ENCODE data around the gene BSDC1.

Gene BSDC1

DNA sequence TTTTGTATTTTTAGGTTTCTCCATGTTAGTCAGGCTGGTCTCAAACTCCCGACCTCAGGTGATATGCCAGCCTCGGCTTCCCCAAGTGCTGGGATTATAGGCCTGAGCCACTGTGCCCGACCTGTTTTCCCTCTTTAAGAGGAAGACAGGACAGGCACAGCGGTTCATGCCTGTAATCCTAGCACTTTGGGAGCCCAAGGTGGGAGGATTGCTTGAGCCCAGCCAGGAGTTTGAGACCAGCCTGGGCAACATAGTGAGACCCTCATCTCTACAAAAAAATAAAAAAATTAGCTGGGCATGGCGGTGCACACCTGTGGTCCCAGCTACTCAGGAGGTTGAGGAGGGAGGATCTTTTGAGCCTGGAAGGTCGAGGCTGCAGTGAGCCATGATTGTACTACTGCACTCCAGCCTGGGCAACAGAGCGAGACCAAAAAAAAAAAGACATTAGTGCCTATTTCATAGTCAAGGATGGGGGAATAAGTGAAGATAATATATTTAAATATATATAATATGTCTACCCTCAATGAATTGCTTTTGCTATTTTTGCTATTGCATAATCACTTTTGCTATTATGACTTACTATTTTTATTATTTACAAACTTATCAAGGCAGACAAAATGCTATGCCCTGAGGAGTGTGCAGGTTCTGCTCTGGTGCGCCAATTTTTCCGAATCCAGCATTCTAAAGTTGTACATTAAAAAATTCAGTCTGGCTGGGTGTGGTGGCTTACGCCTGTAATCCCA, 75.9 kb downstream of the BSDC1 start:
- Histone ChIP-seq H3K9me3 (ENCODE audit: insufficient read depth, low read length, severe bottlenecking) (no peaks in the 10 kb centered on the region), H3K79me2 (ENCODE audit: insufficient read depth, low read length) (peaks cover 76% of the 10 kb centered on the region), H3K36me3 (ENCODE audit: insufficient read depth, low read length) (peaks cover 71% of the 10 kb centered on the region), H3K27me3 (ENCODE audit: insufficient read depth, low read length, poor library complexity) (no peaks in the 10 kb centered on the region), H2AFZ (ENCODE audit: low read depth, low read length) (no peak overlapping the region), H3K4me3 (ENCODE audit: low read depth in 1 of 2, low read length in 2 of 2) (no peak overlapping the region), H3K4me2 (ENCODE audit: insufficient read depth, low read length) (no peak overlapping the region), H3K4me1 (ENCODE audit: insufficient read depth, low read length) (peaks cover 26% of the 10 kb centered on the region), H3K27ac (ENCODE audit: low read length) (no peak overlapping the region), H4K20me1 (ENCODE audit: insufficient read depth, low read length) (peaks cover 10% of the 10 kb centered on the region; the same call in 1 of the 2 replicates), H3K9ac (ENCODE audit: low read depth, low read length) (no peak overlapping the region)
- ATAC-seq (ENCODE audit: insufficient read depth, low read depth) (no peak), DNase-seq (no peak)
- TF ChIP-seq CTCF (IDR thresholded peaks at IDR 0.05; ENCODE audit: borderline replicate concordance, extremely low read depth, low read length, poor library complexity, severe bottlenecking): no peak

DNA sequence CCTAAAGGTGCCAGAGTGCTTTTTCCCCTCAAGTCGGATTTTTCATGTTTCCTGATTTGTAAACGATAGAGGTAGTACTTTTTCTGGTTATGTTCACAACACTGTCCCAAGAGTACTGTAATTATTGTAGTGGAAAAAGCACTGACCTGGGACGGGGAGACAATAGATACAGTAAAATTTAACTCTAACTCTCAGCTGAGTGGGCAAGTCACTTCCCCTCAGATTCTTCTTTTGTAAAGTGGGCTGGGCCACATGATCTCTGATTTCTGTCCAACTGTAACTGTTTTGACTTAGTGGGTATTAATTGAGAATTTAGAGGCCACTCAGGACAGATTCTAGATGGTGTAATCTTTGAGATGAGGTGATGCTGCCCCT, 77.4 kb downstream of the BSDC1 start:
- H3K9ac ChIP-seq (ENCODE audit: low read depth, low read length): no peak overlapping the region
- H3K27me3 ChIP-seq (ENCODE audit: insufficient read depth, low read length, poor library complexity): no peaks in the 10 kb centered on the region
- H2AFZ ChIP-seq (ENCODE audit: low read depth, low read length): no peak overlapping the region
- H3K27ac ChIP-seq (ENCODE audit: low read length): no peak overlapping the region
- H3K36me3 ChIP-seq (ENCODE audit: insufficient read depth, low read length): peaks cover 64% of the 10 kb centered on the region
- H3K79me2 ChIP-seq (ENCODE audit: insufficient read depth, low read length): peaks cover 78% of the 10 kb centered on the region
- no peak for TF ChIP-seq CTCF (IDR thresholded peaks at IDR 0.05; ENCODE audit: borderline replicate concordance, extremely low read depth, low read length, poor library complexity, severe bottlenecking)
- no peak for TF ChIP-seq EZH2 (IDR thresholded peaks at IDR 0.05; ENCODE audit: borderline replicate concordance, low read depth, low read length, severe bottlenecking)
- no peak for ATAC-seq (ENCODE audit: insufficient read depth, low read depth)
- no peak overlapping the region for H3K4me2 ChIP-seq (ENCODE audit: insufficient read depth, low read length)
- peaks cover 13% of the 10 kb centered on the region; the same call in 1 of the 2 replicates for H4K20me1 ChIP-seq (ENCODE audit: insufficient read depth, low read length)
- no peaks in the 10 kb centered on the region for H3K9me3 ChIP-seq (ENCODE audit: insufficient read depth, low read length, severe bottlenecking)
- H3K4me3 ChIP-seq (ENCODE audit: low read depth in 1 of 2, low read length in 2 of 2): no peak overlapping the region
- DNase-seq: no peak
- peaks cover 16% of the 10 kb centered on the region for H3K4me1 ChIP-seq (ENCODE audit: insufficient read depth, low read length)

Measured in DND-41 (cell line).